Stimulated activated CD8-positive, alpha-beta memory T cell treated with anti-CD3 and anti-CD28 coated beads, Interleukin-4, amount 100 ng/mL, for 48 hours (primary cell): ENCODE measurements around the gene POU2F2.

Experiments used
- DNase-seq: peaks from one replicate; pipeline ENCODE4 v3.0.0-alpha.2; 2020

The POU2F2 gene

GRCh38 chr19:42132030-42132628, at the start of gene POU2F2:
POU2F2 (minus strand) TSS chr19:42132446; CDS start chr19:42132411, 35 bp downstream.
- peak; percentile 89 for DNase-seq

- DNase-seq, result peak; percentile 43
Measured at GRCh38 chr19:42178791-42179674, 46.8 kb upstream of the POU2F2 start.

DNA sequence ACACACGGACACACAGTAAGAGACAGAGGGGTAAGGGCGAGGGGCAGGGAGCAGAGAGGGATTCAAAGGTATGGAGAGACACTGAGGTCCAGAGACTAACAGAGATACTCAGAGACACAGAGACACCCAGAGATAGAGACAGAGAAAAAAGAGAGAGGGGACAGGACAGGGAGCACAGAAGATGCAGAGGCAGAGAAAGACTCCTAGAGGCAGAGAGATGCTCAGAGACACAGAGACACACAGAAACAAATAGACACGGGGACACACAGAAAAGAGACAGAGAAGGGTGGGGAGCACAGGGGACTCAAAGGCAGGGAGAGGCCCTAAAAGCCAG, 45.4 kb upstream of the POU2F2 start:
- DNase-seq, result no peak

GRCh38 chr19:42176990-42177685, 44.9 kb upstream of the POU2F2 start:
- peak; percentile 82 for DNase-seq

GRCh38 chr19:42176649-42176989, 44.4 kb upstream of the POU2F2 start:
- no peak for DNase-seq

- peak; percentile 48 for DNase-seq
Measured at GRCh38 chr19:42175952-42176648, 43.9 kb upstream of the POU2F2 start.

GRCh38 chr19:42174958-42175734, 42.9 kb upstream of the POU2F2 start:
- DNase-seq, result no peak

- no peak for DNase-seq
Measured at GRCh38 chr19:42174188-42174587, 41.9 kb upstream of the POU2F2 start.

GRCh38 chr19:42173695-42174094, 41.4 kb upstream of the POU2F2 start:
- DNase-seq, result no peak

- no peak for DNase-seq
Measured at GRCh38 chr19:42172261-42172660, 40.0 kb upstream of the POU2F2 start.

DNA sequence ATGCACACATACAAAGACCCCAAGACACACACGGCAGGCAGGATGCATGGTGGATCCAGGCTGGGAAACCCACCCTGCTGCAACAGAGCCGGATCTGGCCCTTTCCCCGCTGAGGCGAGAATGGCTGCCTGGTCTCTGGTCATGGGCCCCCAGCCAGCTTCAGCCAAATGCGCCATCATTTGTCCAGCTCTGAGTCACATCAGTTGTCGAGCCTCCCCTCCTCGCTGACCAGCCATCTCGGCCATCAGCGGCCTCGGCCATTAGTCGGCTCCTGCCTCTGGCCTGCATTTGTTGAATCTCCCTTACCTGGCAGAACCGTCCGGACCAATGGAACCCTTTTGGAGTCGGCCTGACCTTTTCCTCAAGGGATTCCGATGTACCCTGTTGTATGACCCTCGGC, 38.5 kb upstream of the POU2F2 start:
- DNase-seq, result no peak

DNA sequence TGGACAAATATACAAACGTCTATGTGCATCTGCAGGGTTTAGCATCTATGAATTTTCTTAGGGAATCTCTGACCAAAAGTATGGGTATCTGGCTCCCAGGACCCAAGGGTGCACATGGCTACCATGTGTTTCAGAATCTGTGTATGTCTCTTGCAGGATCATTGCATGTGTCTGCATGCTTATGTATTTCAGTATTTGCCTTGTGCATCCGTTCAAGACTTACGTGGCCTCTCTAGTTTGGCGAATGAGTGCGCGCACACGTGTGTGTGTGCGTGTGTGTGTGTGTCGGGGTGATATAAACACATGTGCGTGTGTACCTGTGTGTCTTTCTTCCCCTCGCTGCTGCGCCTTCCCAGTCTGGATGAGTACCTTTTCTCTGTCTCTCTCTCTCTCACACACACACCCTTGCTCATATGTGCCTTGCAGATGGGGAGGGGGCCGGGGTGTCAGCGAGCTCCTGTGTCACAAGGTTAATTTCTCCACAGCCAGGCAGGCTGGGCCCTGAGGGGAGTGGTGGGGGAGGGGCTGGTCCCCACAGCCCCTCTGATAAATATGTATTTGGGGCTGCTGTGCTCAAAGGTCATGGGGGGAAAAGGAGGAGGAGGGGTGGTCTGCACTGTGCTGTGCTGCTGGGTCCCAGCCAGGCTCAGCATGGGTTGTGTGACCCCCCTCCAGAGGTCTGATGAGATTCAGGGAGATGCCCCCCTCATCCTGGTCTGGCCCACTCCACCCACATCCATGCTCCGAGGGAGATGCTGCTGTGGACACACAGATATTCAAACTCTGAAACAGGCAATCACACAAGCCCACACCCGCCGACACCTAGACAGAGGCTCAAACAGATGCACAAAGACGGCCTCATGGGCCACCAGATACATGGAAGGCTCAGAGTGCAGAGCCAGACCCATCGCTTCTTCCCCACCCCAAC, 37.5 kb upstream of the POU2F2 start:
- no peak for DNase-seq

DNA sequence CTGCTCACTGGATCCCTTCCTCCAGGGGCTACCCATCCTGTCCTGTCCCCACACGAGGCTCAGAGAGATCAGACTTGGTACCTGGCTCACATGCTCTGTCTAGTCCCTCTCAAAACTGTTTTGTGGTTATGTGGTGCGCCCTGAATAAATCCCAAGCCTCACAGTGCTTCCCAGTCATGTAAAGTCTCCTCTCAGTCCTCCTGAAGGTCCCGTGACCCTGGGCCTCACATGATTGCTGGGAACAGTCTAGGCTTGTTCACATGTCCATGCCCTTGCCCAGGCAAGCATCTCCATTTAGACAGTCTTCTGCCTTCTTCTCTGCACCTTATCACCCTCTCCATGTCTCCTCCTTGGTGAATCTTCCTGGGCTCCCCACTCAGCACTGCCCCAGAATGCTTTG, 36.0 kb upstream of the POU2F2 start:
- DNase-seq, result no peak

GRCh38 chr19:42166316-42166715, 34.1 kb upstream of the POU2F2 start:
- no peak for DNase-seq

GRCh38 chr19:42165146-42165545, 32.9 kb upstream of the POU2F2 start:
- no peak for DNase-seq

DNA sequence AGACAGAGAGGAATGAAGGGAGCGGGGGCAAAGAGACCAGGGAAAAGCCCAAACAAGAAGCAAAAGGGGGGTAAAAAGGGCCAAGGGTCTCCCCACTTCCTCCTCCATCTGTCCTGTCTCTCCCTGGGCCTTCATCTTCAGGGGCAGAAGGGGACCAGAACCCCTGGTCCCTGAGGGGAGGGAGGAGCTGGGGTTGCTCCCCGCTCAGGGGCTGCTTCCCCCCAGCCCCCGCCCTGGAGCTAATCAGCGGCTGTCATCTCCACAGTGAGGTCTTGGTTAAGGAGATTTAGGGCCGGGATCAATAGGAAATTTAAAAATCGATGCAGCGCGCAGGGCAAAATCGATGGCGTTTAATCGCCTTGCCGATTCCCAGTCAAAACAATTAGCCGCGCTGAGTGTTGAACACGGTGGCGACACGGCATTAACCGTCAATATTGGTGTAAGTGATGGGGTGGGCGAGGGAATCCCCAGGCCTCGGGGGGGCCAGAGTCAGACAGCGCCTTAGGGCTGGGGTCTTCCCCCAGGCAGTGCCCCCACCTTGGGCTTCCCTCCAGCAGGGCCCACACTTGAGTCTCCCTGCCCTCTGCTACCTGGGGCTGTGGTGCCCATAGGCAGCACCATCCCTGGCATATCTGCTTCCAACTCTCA, 29.5 kb upstream of the POU2F2 start:
- no peak for DNase-seq

DNA sequence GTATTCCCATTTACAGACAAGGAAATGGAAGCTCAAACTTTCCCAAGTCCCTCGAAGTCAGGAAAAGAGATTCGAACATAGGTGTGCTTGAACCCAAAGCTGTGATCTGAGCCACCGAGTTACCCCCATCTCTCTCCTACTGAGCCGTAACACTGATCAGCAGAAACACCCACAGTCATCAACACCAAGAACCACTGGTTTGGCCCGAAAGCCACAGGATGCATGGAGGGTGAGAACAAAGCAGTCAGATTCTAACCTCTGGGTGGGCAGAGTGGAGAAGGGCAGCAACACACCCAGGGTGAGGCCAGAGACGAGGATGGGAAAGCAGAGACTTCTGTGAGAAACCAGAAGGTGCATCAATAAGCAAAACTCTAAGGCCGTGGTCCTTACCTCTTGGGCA, 27.7 kb upstream of the POU2F2 start:
- DNase-seq, result no peak

GRCh38 chr19:42158926-42159325, 26.7 kb upstream of the POU2F2 start:
- DNase-seq, result no peak

DNA sequence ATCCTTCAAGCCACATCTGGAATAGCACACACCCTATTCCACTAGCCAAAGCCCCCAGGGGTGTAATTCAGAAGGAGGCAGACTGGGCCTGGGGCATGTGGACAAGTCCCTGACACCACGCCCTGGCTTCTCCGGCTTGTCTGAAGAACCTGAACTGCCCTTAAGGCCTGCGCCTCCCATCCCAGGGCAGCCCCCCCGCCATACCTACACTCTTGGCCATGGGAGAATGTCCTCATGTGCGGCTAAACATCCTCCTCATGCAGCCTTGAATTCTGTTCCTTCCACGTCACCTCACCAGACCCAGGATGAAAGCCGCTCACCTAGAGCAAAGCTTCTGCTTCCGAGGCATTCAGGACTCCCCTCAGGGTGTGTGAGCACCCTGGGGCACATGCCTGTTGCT, 24.3 kb upstream of the POU2F2 start:
- no peak for DNase-seq

DNA sequence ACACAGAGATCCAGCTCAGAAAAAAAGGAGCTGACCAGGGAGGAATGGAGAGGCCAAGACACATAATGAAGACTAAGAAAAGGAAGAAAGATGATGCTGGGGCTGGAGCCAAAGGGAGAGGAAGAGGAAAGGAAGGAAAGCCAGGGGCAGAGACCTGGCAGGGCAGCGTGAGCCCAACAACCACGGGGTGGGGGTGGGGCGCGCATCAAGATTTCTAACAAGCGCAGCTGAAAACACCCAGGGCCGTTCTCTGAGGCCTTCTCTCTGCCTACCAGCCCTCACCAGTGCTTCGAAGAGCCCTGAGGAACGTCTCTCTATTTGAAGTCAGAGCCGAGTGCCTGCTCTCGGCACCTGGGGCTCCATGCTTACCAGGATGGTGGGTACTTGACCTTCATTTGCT, 23.6 kb upstream of the POU2F2 start:
- DNase-seq, result no peak
